PC-3 (cell line): ENCODE measurements around the gene C12orf76. TPM values are rescaled to one million over a fixed set of nuclear protein-coding genes. Genes with fewer than 3 reads are reported as not detected.
A peak's percentile ranks its signal among the peaks of the same experiment; 100 is the strongest.

ENCODE experiments used
- ATAC-seq: fragments of 200-7000 bp; cut with Tn5 transposase; 2 replicates; pipeline ENCODE4 v1.9.1; 2020; ENCODE audit warnings: mild to moderate bottlenecking, moderate library complexity
- BruUV-seq: library from RNA; stranded (reverse); fragments of 400-500 nt; replicated peaks from 2 replicates; lab custom pipeline; 2021; lab: Mats Ljungman, UMichigan
- CTCF ChIA-PET: fragments of 300-600 bp; sonication (Branson Sonifier 250); formaldehyde crosslinking; loops from one replicate; lab custom pipeline; 2022; ENCODE audit warnings: antibody characterized with exemption; lab: Charles Lee
- POLR2A ChIA-PET: fragments of 300-600 bp; sonication (Branson Sonifier 250); formaldehyde crosslinking; loops from one replicate; lab custom pipeline; 2022; ENCODE audit warnings: antibody characterized with exemption; ENCODE audit not compliant: unreplicated experiment; lab: Charles Lee
- DNase-seq: peaks from one replicate; pipeline ENCODE4 v3.0.0-alpha.2; 2015
- H2AFZ ChIP-seq: fragments of 300-600 bp; sonication (generic); 2 replicates; pipeline ENCODE4 v1.6.0; 2016; ENCODE audit warnings: antibody characterized with exemption, low read length
- H3F3A ChIP-seq: fragments of 300-600 bp; sonication (generic); one replicate; pipeline ENCODE4 v1.6.0; 2017; ENCODE audit warnings: antibody characterized with exemption, low read length, control low read depth, mild to moderate bottlenecking; ENCODE audit not compliant: unreplicated experiment
- H3K27ac ChIP-seq: fragments of 300-600 bp; sonication (generic); 2 replicates; pipeline ENCODE4 v1.5.1; 2016; ENCODE audit warnings: mild to moderate bottlenecking, low read length
- H3K27me3 ChIP-seq: fragments of 300-600 bp; sonication (generic); 2 replicates; pipeline ENCODE4 v1.6.1; 2016; ENCODE audit warnings: low read length, mixed read lengths
- H3K36me3 ChIP-seq: fragments of 300-600 bp; sonication (generic); 2 replicates; pipeline ENCODE4 v1.6.1; 2016; ENCODE audit warnings: low read depth, mixed run types, low read length, mixed read lengths
- H3K4me1 ChIP-seq: fragments of 300-600 bp; sonication (generic); 2 replicates; pipeline ENCODE4 v1.5.1; 2016; ENCODE audit warnings: low read length; ENCODE audit not compliant: insufficient read depth
- H3K4me2 ChIP-seq: fragments of 300-600 bp; sonication (generic); 2 replicates; pipeline ENCODE4 v1.6.0; 2016; ENCODE audit warnings: low read length
- H3K4me3 ChIP-seq: fragments of 300-600 bp; sonication (generic); 2 replicates; pipeline ENCODE4 v1.5.1; 2016; ENCODE audit warnings: mild to moderate bottlenecking, low read length, mixed read lengths
- H3K79me2 ChIP-seq: fragments of 300-600 bp; sonication (generic); 2 replicates; pipeline ENCODE4 v1.6.1; 2017; ENCODE audit warnings: low read length, mixed read lengths
- H3K9ac ChIP-seq: fragments of 300-600 bp; sonication (generic); 2 replicates; pipeline ENCODE4 v1.6.0; 2016; ENCODE audit warnings: mild to moderate bottlenecking, low read length
- H3K9me2 ChIP-seq: fragments of 300-600 bp; sonication (generic); replicated peaks from 2 replicates; pipeline ENCODE4 v1.6.1; 2016; ENCODE audit warnings: mixed run types, low read length, mixed read lengths
- H3K9me3 ChIP-seq: fragments of 300-600 bp; sonication (generic); 2 replicates; pipeline ENCODE4 v1.6.1; 2016; ENCODE audit warnings: low read length, mixed read lengths
- H4K20me1 ChIP-seq: fragments of 300-600 bp; sonication (generic); 2 replicates; pipeline ENCODE4 v1.6.1; 2016; ENCODE audit warnings: low read length, mixed read lengths
- CTCF ChIP-seq: fragments of 300-600 bp; sonication (generic); conservative IDR thresholded peaks from 2 replicates; pipeline ENCODE4 v1.5.1; 2017; ENCODE audit warnings: antibody characterized with exemption, low read depth, mild to moderate bottlenecking, low read length
- EZH2 ChIP-seq: fragments of 300-600 bp; sonication (generic); IDR thresholded peaks from one replicate; pipeline ENCODE4 v1.6.1; 2017; ENCODE audit warnings: antibody characterized with exemption, mild to moderate bottlenecking, low read length; ENCODE audit not compliant: unreplicated experiment
- EZH2phosphoT487 ChIP-seq: fragments of 300-600 bp; sonication (generic); IDR thresholded peaks from 2 replicates; pipeline ENCODE4 v1.6.1; 2018; ENCODE audit warnings: mild to moderate bottlenecking, antibody characterized with exemption, low read length, borderline replicate concordance
- intact Hi-C: fragments of 100-400 bp; cut with micrococcal nuclease; formaldehyde crosslinking; loops from 2 replicates; pipeline ENCODE4 v1.9.0; 2023
- total RNA-seq: library from RNA; depleted of rRNA; stranded (reverse); fragments of >200 nt; gene quantifications from 2 replicates; pipeline ENCODE4 v1.2.3, GENCODE V29; 2014

The C12orf76 gene
- total RNA-seq, 1 experiment from 2014 or later: 6.7 TPM

GRCh38 chr12:109998904-109999648 is 49.2 kb downstream of the C12orf76 start, which contains the start of gene ANKRD13A:
ANKRD13A (plus strand) TSS chr12:109999430; CDS start chr12:109999689, 259 bp downstream.
- intact Hi-C loops: loop anchor here (2.0 kb wide), 1 partner anchor 40 kb away; no protein-coding TSS in a partner anchor
- H4K20me1 ChIP-seq: peaks cover 7% of the 10 kb centered on the region; the same call in 1 of the 2 replicates
- peaks cover 49% of the 10 kb centered on the region for H3K4me1 ChIP-seq
- peak; percentile 95 for DNase-seq
- CTCF ChIA-PET: no interaction called here
- peaks cover 8% of the 10 kb centered on the region for H3F3A ChIP-seq
- H3K9ac ChIP-seq: peak within 1 kb of the TSS; percentile 90
- no peaks in the 10 kb centered on the region for H3K27me3 ChIP-seq
- peaks cover 68% of the 10 kb centered on the region for H3K79me2 ChIP-seq
- H3K36me3 ChIP-seq: peaks cover 6% of the 10 kb centered on the region; the same call in 1 of the 2 replicates
- ATAC-seq: peak; percentile 71
- no peaks in the 10 kb centered on the region for H3K9me3 ChIP-seq
- POLR2A ChIA-PET: interaction anchor here (0.5 kb wide), 1 partner anchor 11 kb away, joined by 3 read pairs; no protein-coding TSS in a partner anchor
- H3K9me2 ChIP-seq: no peaks in the 10 kb centered on the region
- peak within 1 kb of the TSS; percentile 52 for H3K27ac ChIP-seq
- peak within 1 kb of the TSS; percentile 94 for H3K4me2 ChIP-seq
- peak within 1 kb of the TSS; percentile 94 for H2AFZ ChIP-seq
- H3K4me3 ChIP-seq: peak within 1 kb of the TSS; percentile 86
- BruUV-seq: no TSS peak
- TF ChIP-seq CTCF: no peak
- TF ChIP-seq EZH2: no peak
- no peak for TF ChIP-seq EZH2phosphoT487

- DNase-seq (peak; percentile 4), ATAC-seq (no peak)
- intact Hi-C loops: loop anchor here (2.0 kb wide), 1 partner anchor 40 kb away; no protein-coding TSS in a partner anchor
- CTCF ChIA-PET: no interaction called here
- peak overlapping the region; percentile 94 for H3K4me2 ChIP-seq
- H3K79me2 ChIP-seq: peaks cover 68% of the 10 kb centered on the region
- peaks cover 8% of the 10 kb centered on the region; the same call in 1 of the 2 replicates for H4K20me1 ChIP-seq
- H3F3A ChIP-seq: peaks cover 8% of the 10 kb centered on the region
- POLR2A ChIA-PET: no interaction called here
- peak overlapping the region; percentile 94 for H2AFZ ChIP-seq
- no peak overlapping the region for H3K27ac ChIP-seq
- peaks cover 6% of the 10 kb centered on the region; the same call in 1 of the 2 replicates for H3K36me3 ChIP-seq
- H3K9ac ChIP-seq: peak overlapping the region; percentile 90; the same call in 1 of the 2 replicates
- H3K9me2 ChIP-seq: no peaks in the 10 kb centered on the region
- TF ChIP-seq CTCF: no peak
- no peak for TF ChIP-seq EZH2phosphoT487
- no peak for TF ChIP-seq EZH2
- peak overlapping the region; percentile 86 for H3K4me3 ChIP-seq
- H3K9me3 ChIP-seq: no peaks in the 10 kb centered on the region
- BruUV-seq: no TSS peak
- H3K4me1 ChIP-seq: peaks cover 52% of the 10 kb centered on the region
- H3K27me3 ChIP-seq: no peaks in the 10 kb centered on the region
Observed at GRCh38 chr12:109998241-109998903, 50.0 kb downstream of the C12orf76 start.
